Measurements from ENCODE around the gene PHKB. TPM values are rescaled to one million over a fixed set of nuclear protein-coding genes. Genes with fewer than 3 reads are reported as not detected.

Gene PHKB
- polyA plus RNA-seq, 2 donors, result 19.5 to 21.2 TPM

- Histone ChIP-seq H3K4me1 (ENCODE audit: control insufficient read depth in 2 of 2, insufficient read depth in 2 of 2, low read length in 1 of 2) (no peaks in the 10 kb centered on the region), H3K36me3 (ENCODE audit: control insufficient read depth in 2 of 2, insufficient read depth in 2 of 2, low read length in 1 of 2) (no peaks in the 10 kb centered on the region), H3K27me3 (ENCODE audit: control insufficient read depth in 1 of 2, insufficient read depth in 2 of 2, low read length in 2 of 2) (no peaks in the 10 kb centered on the region), H3K9me3 (ENCODE audit: control insufficient read depth in 2 of 2, insufficient read depth in 1 of 2, low read depth in 1 of 2, low read length in 1 of 2) (no peaks in the 10 kb centered on the region), H3K4me3 (ENCODE audit: low read depth in 1 of 2, low read length in 2 of 2) (no peak overlapping the region), H3K27ac (ENCODE audit: low read depth in 2 of 2, low read length in 1 of 2) (no peak overlapping the region)
- WGBS, 2 donors, result 72 to 80% methylated on average over 6 of the region's 6 CpGs
Observed at GRCh38 chr16:47734081-47734857, 273.1 kb downstream of the PHKB start.

DNA sequence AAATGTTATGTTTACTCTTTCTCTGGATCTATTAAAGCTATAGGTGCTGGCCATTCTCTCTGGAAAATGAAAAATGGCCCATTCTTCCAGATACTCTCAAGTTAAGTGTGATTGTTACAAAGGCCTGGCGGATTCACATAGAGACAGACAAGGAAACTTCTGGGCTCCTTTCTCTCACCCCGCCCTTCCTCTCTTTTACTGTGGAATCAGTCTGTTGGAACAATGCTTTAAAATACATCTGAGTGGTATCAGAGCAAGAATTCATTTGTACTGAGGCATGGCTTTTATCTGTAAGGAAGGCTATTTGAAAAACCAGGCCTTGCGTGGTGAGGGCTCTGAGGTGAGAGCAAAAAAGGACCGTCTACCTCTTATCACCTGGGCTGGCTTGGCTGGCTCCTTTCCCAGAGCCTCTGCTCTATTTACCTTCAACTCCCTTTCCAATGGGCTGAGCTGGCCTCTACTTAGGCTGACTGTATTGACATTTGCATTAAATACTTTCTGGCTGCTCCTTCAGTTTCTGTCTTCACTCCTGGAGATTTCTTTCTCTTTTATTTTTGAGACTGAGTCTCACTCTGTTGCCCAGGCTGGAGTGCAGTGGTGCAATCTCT is 274.0 kb downstream of the PHKB start:
- Histone ChIP-seq H3K9me3 (ENCODE audit: control insufficient read depth in 2 of 2, insufficient read depth in 1 of 2, low read depth in 1 of 2, low read length in 1 of 2) (no peaks in the 10 kb centered on the region), H3K4me1 (ENCODE audit: control insufficient read depth in 2 of 2, insufficient read depth in 2 of 2, low read length in 1 of 2) (no peaks in the 10 kb centered on the region), H3K27ac (ENCODE audit: low read depth in 2 of 2, low read length in 1 of 2) (no peak overlapping the region), H3K27me3 (ENCODE audit: control insufficient read depth in 1 of 2, insufficient read depth in 2 of 2, low read length in 2 of 2) (no peaks in the 10 kb centered on the region), H3K36me3 (ENCODE audit: control insufficient read depth in 2 of 2, insufficient read depth in 2 of 2, low read length in 1 of 2) (no peaks in the 10 kb centered on the region), H3K4me3 (ENCODE audit: low read depth in 1 of 2, low read length in 2 of 2) (no peak overlapping the region)
- WGBS, 2 donors, result 60 to 64% methylated on average over 4 of the region's 4 CpGs

- Histone ChIP-seq H3K4me1 (ENCODE audit: control insufficient read depth in 2 of 2, insufficient read depth in 2 of 2, low read length in 1 of 2) (no peaks in the 10 kb centered on the region), H3K36me3 (ENCODE audit: control insufficient read depth in 2 of 2, insufficient read depth in 2 of 2, low read length in 1 of 2) (no peaks in the 10 kb centered on the region), H3K27ac (ENCODE audit: low read depth in 2 of 2, low read length in 1 of 2) (no peak overlapping the region), H3K27me3 (ENCODE audit: control insufficient read depth in 1 of 2, insufficient read depth in 2 of 2, low read length in 2 of 2) (no peaks in the 10 kb centered on the region), H3K4me3 (ENCODE audit: low read depth in 1 of 2, low read length in 2 of 2) (no peak overlapping the region), H3K9me3 (ENCODE audit: control insufficient read depth in 2 of 2, insufficient read depth in 1 of 2, low read depth in 1 of 2, low read length in 1 of 2) (no peaks in the 10 kb centered on the region)
- 79 to 84% methylated on average over 3 of the region's 3 CpGs for WGBS, 2 donors
Observed at GRCh38 chr16:47750371-47750770, 289.2 kb downstream of the PHKB start.

Other genes starting within 250 kb of the PHKB start
- 10 to 100 TPM in 1 of 2 donors, 1 to 10 TPM in 1; 9.0 to 16.8 TPM for gene ITFG1, start 268 bp upstream of the PHKB start, polyA plus RNA-seq